RWPE2 (cell line): Measurements from ENCODE around the gene MRPS25.

Source experiments
- ATAC-seq: fragments of 200-7000 bp; cut with Tn5 transposase; 3 replicates; pipeline ENCODE4 v1.9.1; 2021; ENCODE audit warnings: low read depth
- DNase-seq: peaks from one replicate; pipeline ENCODE4 v3.0.0-alpha.2; 2020; ENCODE audit warnings: low spot score
- H3K27ac ChIP-seq: fragments of 450-650 bp; 2 replicates; pipeline ENCODE4 v1.5.1; 2017; ENCODE audit warnings: mild to moderate bottlenecking; ENCODE audit not compliant: poor library complexity, severe bottlenecking
- H3K27me3 ChIP-seq: fragments of 250-450 bp; sonication (Bioruptor Pico); 2 replicates; pipeline ENCODE4 v1.5.1; 2021; ENCODE audit warnings: mild to moderate bottlenecking, moderate library complexity; ENCODE audit not compliant: insufficient read depth, poor library complexity, severe bottlenecking
- H3K36me3 ChIP-seq: fragments of 250-450 bp; sonication (Bioruptor Pico); 2 replicates; pipeline ENCODE4 v1.5.1; 2020; ENCODE audit warnings: low read depth, mild to moderate bottlenecking, moderate library complexity
- H3K4me1 ChIP-seq: fragments of 250-450 bp; sonication (Bioruptor Pico); 2 replicates; pipeline ENCODE4 v1.5.1; 2021; ENCODE audit warnings: mild to moderate bottlenecking, moderate library complexity; ENCODE audit not compliant: insufficient read depth, poor library complexity, severe bottlenecking
- H3K4me3 ChIP-seq: fragments of 250-450 bp; sonication (Bioruptor Pico); 2 replicates; pipeline ENCODE4 v1.5.1; 2021; ENCODE audit warnings: mild to moderate bottlenecking, moderate library complexity; ENCODE audit not compliant: severe bottlenecking
- H3K9me3 ChIP-seq: fragments of 250-450 bp; sonication (Bioruptor Pico); 2 replicates; pipeline ENCODE4 v1.5.1; 2021; ENCODE audit warnings: mild to moderate bottlenecking, moderate library complexity; ENCODE audit not compliant: severe bottlenecking
- CTCF ChIP-seq: fragments of 450-650 bp; IDR thresholded peaks from one replicate; pipeline ENCODE4 v1.5.1; 2017; ENCODE audit warnings: mild to moderate bottlenecking, moderate library complexity; ENCODE audit not compliant: poor library complexity, severe bottlenecking

Gene MRPS25

DNA sequence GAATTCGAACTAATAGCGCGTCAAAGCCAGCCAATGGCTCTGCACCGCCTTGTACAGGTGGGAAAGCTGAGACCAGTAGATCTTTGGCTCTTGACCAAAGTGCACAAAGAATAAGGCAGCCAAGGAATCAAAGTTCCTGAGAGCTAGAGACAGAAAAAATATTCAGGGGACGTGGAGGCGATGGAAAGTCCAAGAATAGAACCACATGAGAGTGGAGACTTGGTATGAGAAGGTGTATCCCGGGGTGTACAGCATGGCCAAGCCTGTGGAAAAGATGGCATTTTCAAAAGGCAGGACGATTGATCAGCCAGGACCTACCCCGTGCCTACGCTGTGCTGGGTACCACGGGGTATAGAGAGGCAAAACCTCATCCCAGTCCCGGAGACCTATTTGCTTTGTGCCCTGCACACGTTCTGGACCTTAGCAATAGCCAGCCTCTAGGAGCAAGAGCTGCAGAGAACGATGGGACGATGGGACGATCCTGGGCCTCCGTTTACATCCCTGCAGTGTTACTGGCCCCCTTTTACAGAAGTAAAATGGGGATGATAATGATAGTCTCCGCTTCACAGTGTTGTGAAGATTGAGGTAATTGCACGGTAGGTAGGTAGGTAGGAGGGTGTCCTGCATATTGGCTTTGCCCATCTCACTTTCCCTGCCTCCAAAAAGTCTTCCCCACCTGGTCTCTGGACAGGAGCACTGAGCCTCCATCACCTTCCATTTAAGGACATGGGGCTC, 34.4 kb upstream of the MRPS25 start:
- peak overlapping the region; percentile 62 for H3K4me3 ChIP-seq
- TF ChIP-seq CTCF, result no peak
- H3K36me3 ChIP-seq, result peaks cover 30% of the 10 kb centered on the region
- DNase-seq (no peak), ATAC-seq (peak; percentile 24; the same call in 2 of the 3 replicates)
- H3K27ac ChIP-seq, result no peak overlapping the region
- peaks cover 7% of the 10 kb centered on the region for H3K4me1 ChIP-seq
- H3K27me3 ChIP-seq, result no peaks in the 10 kb centered on the region
- no peaks in the 10 kb centered on the region for H3K9me3 ChIP-seq

DNA sequence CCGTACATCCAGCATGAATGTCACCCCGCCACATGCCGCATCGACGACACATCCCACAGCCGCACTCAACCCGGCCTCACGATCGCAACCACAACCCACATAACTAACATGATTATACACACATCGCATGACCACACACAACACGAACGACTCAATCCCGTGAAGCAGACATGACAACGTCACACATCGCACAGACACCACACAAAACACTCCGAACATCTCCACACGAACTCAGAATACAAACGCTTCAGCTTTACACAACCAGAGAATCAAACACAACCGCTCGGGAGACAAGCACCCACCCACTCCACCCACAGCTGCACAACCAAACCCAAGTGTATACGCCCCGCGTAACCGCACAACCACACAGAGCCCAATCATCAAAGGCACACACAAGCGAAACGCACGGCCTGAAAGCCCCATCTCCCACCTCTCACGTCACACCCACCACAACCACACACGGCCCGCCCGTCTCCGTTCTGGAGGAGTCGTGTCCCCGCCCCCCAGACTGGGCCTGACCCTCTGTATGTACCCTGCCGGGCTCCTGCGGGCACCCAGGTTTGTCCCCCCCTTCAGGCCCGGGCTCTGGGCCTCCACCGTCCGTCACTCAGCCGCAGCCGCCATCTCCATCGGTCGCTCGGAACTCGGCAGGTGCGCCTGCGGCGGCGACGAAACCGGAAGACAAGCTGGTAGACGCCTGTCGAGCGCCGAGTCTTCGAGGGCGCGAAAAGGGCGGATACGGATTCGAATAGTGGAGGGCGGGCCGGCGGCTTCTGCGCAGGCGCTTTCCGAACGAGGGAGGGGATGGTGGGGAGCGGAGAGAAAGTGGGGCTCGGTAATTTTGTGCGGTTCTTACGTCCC, 33.6 kb upstream of the MRPS25 start, which contains the start of gene RBSN:
RBSN (minus strand) TSS at position 646 of the 861 bp plus-strand sequence. CDS start 3,028 bp downstream, outside the sequence.
- no peaks in the 10 kb centered on the region for H3K9me3 ChIP-seq
- peaks cover 7% of the 10 kb centered on the region for H3K4me1 ChIP-seq
- no peaks in the 10 kb centered on the region for H3K27me3 ChIP-seq
- H3K36me3 ChIP-seq, result peaks cover 38% of the 10 kb centered on the region
- no peak for TF ChIP-seq CTCF
- peak within 1 kb of the TSS; percentile 62 for H3K4me3 ChIP-seq
- H3K27ac ChIP-seq, result no peak within 1 kb of the TSS
- ATAC-seq (peak; percentile 88), DNase-seq (peak; percentile 93)

DNA sequence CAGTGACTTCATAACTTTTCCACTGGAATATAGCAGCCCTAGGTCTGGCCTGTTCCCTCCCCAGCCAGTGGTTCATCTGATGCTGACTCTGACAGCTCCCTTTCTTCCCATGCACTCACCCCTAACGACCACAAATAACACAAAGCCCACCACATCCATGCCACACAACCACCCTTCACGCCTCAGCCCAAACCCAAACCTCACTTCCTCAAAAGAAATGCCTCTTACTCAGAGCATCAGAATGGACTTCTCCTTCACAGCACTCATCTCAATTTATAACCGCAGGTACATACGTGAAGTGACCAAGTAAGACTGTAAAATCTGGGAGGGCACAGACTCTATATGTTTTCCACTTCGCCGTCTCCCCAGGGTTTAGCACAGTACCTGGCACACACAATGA, 32.8 kb upstream of the MRPS25 start:
- peaks cover 44% of the 10 kb centered on the region for H3K36me3 ChIP-seq
- DNase-seq, result no peak
- H3K27me3 ChIP-seq, result no peaks in the 10 kb centered on the region
- H3K4me3 ChIP-seq, result peak overlapping the region; percentile 62
- H3K4me1 ChIP-seq, result peaks cover 7% of the 10 kb centered on the region
- TF ChIP-seq CTCF, result no peak
- no peaks in the 10 kb centered on the region for H3K9me3 ChIP-seq
- H3K27ac ChIP-seq, result no peak overlapping the region
- ATAC-seq, result no peak

DNA sequence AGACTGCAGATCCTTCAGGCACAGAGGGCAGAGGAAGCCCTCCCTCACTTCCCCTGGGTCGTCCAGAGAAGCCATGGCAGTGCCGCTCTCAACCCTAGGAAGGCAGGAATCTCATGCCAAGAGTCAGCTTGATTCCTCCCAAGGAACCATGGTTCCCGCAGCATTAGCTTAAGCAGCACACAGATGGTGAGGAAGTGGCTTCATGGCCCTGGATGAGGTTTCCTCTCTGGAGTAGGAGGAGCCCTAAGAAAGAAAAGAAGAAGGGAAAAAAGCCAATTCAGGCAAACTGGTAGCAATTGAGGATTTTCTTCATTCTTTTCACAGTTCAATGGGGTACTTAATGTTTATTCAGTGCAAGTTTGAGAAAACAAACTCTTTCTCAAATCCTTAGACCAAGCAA, 30.9 kb upstream of the MRPS25 start:
- no peaks in the 10 kb centered on the region for H3K27me3 ChIP-seq
- DNase-seq (no peak), ATAC-seq (no peak)
- peaks cover 48% of the 10 kb centered on the region for H3K36me3 ChIP-seq
- no peak overlapping the region for H3K4me3 ChIP-seq
- no peak overlapping the region for H3K27ac ChIP-seq
- TF ChIP-seq CTCF, result no peak
- peaks cover 7% of the 10 kb centered on the region for H3K4me1 ChIP-seq
- H3K9me3 ChIP-seq, result no peaks in the 10 kb centered on the region
